Endodermal cell (in vitro differentiated cells): ENCODE data around the gene MCTP1. TPM values are rescaled to one million over a fixed set of nuclear protein-coding genes. Genes with fewer than 3 reads are reported as not detected.

Source experiments
- DNase-seq: peaks from one replicate; pipeline ENCODE4 v3.0.0-alpha.2; 2017
- H3K27ac ChIP-seq: 2 replicates; pipeline ENCODE4 v1.5.1; 2013; ENCODE audit warnings: mild to moderate bottlenecking, low read depth, low read length, moderate library complexity
- H3K27me3 ChIP-seq: 2 replicates; pipeline ENCODE4 v1.6.1; 2013; ENCODE audit warnings: mild to moderate bottlenecking, low read length, moderate library complexity; ENCODE audit not compliant: insufficient read depth, control insufficient read depth, poor library complexity, severe bottlenecking
- H3K36me3 ChIP-seq: 2 replicates; pipeline ENCODE4 v1.7.0; 2013; ENCODE audit warnings: mild to moderate bottlenecking, low read length, moderate library complexity; ENCODE audit not compliant: control insufficient read depth, insufficient read depth
- H3K4me1 ChIP-seq: one replicate; pipeline ENCODE4 v1.7.0; 2013; ENCODE audit warnings: low read length; ENCODE audit not compliant: control insufficient read depth, insufficient read depth
- H3K4me3 ChIP-seq: 2 replicates; pipeline ENCODE4 v1.5.1; 2013; ENCODE audit warnings: mild to moderate bottlenecking, low read length, moderate library complexity
- H3K9ac ChIP-seq: 2 replicates; pipeline ENCODE4 v1.6.1; 2013; ENCODE audit warnings: mild to moderate bottlenecking, low read length, moderate library complexity; ENCODE audit not compliant: poor library complexity, severe bottlenecking; ENCODE audit errors: extremely low read depth
- H3K9me3 ChIP-seq: 2 replicates; pipeline ENCODE4 v1.6.1; 2013; ENCODE audit warnings: mild to moderate bottlenecking, low read length, moderate library complexity; ENCODE audit not compliant: control insufficient read depth
- H3K27ac Mint-ChIP-seq: 2 replicates; pipeline ENCODE4 v1.8.0; 2020; ENCODE audit warnings: mixed read lengths
- H3K27me3 Mint-ChIP-seq: 2 replicates; pipeline ENCODE4 v1.8.0; 2021; ENCODE audit warnings: mild to moderate bottlenecking, mixed read lengths; ENCODE audit not compliant: insufficient read depth
- H3K36me3 Mint-ChIP-seq: 2 replicates; pipeline ENCODE4 v1.8.0; 2020; ENCODE audit warnings: low read depth, mixed read lengths
- H3K4me1 Mint-ChIP-seq: 2 replicates; pipeline ENCODE4 v1.8.0; 2020; ENCODE audit warnings: mixed read lengths
- H3K4me3 Mint-ChIP-seq: 2 replicates; pipeline ENCODE4 v1.8.0; 2020; ENCODE audit warnings: mild to moderate bottlenecking, moderate library complexity, mixed read lengths
- H3K9me3 Mint-ChIP-seq: 2 replicates; pipeline ENCODE4 v1.8.0; 2020; ENCODE audit warnings: mild to moderate bottlenecking, mixed read lengths
- WGBS, 2 experiments: methylation state at CpG; one replicate each; pipeline versions ENCODE4 v1.1.5 to v1.1.7; 2013; ENCODE audit warnings: missing lambda C conversion rate in 2 of 2, mixed read lengths in 1 of 2; ENCODE audit not compliant: insufficient coverage in 1 of 2, insufficient read length in 1 of 2; 5-methylcytosine and 5-hydroxymethylcytosine counted together
- total RNA-seq, 2 donors: library from RNA; stranded (reverse); fragmentation: NEBNext Ultra II Directional in 1 of 2; extraction: Animal tissue kit (Norgen Biotek cat#: 25700) in 1 of 2; gene quantifications; 2 replicates in 1 of 2; 3 replicates in 1 of 2; pipeline ENCODE4 v1.2.1, GENCODE V29; 2021
- TF ChIP-seq, protein P1 (sequence below): fragments of 200-600 bp; sonication (generic); conservative IDR thresholded peaks from 2 replicates; pipeline ENCODE4 v1.5.0; 2021; ENCODE audit warnings: antibody characterized with exemption, mild to moderate bottlenecking

MCTP1 gene
- total RNA-seq, 2 donors from 2014 or later, result 0.71 to 3.7 TPM

GRCh38 chr5:95022967-95023695 is 261.8 kb downstream of the MCTP1 start:
- H3K4me1 ChIP-seq, result no peaks in the 10 kb centered on the region
- no peak for DNase-seq
- TF ChIP-seq, protein P1, sequence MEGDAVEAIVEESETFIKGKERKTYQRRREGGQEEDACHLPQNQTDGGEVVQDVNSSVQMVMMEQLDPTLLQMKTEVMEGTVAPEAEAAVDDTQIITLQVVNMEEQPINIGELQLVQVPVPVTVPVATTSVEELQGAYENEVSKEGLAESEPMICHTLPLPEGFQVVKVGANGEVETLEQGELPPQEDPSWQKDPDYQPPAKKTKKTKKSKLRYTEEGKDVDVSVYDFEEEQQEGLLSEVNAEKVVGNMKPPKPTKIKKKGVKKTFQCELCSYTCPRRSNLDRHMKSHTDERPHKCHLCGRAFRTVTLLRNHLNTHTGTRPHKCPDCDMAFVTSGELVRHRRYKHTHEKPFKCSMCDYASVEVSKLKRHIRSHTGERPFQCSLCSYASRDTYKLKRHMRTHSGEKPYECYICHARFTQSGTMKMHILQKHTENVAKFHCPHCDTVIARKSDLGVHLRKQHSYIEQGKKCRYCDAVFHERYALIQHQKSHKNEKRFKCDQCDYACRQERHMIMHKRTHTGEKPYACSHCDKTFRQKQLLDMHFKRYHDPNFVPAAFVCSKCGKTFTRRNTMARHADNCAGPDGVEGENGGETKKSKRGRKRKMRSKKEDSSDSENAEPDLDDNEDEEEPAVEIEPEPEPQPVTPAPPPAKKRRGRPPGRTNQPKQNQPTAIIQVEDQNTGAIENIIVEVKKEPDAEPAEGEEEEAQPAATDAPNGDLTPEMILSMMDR, result no peak
- WGBS, 2 experiments, result 89 to 94% methylated on average over 4 to 5 of the region's 5 CpGs
- H3K4me3 Mint-ChIP-seq, result no peak overlapping the region
- no peak overlapping the region for H3K4me3 ChIP-seq
- H3K9me3 Mint-ChIP-seq, result no peaks in the 10 kb centered on the region
- no peak overlapping the region for H3K27ac ChIP-seq
- H3K27me3 ChIP-seq, result no peaks in the 10 kb centered on the region
- H3K27ac Mint-ChIP-seq, result no peak overlapping the region
- H3K36me3 ChIP-seq, result no peaks in the 10 kb centered on the region
- no peaks in the 10 kb centered on the region for H3K9me3 ChIP-seq
- no peaks in the 10 kb centered on the region for H3K36me3 Mint-ChIP-seq
- no peaks in the 10 kb centered on the region for H3K27me3 Mint-ChIP-seq
- H3K9ac ChIP-seq, result no peak overlapping the region
- no peaks in the 10 kb centered on the region for H3K4me1 Mint-ChIP-seq

GRCh38 chr5:95020345-95020744 is 264.5 kb downstream of the MCTP1 start:
- Histone ChIP-seq H3K4me1 (no peaks in the 10 kb centered on the region), H3K4me3 (no peak overlapping the region), H3K27ac (no peak overlapping the region), H3K36me3 (no peaks in the 10 kb centered on the region), H3K27me3 (no peaks in the 10 kb centered on the region), H3K9me3 (no peaks in the 10 kb centered on the region), H3K9ac (no peak overlapping the region)
- TF ChIP-seq, protein P1, result no peak
- Mint-ChIP-seq H3K4me3 (no peak overlapping the region), H3K27me3 (no peaks in the 10 kb centered on the region), H3K27ac (no peak overlapping the region), H3K9me3 (no peaks in the 10 kb centered on the region), H3K4me1 (no peaks in the 10 kb centered on the region), H3K36me3 (no peaks in the 10 kb centered on the region)
- no peak for DNase-seq
- 0% methylated on average over 1 of the region's 1 CpG for WGBS, 2 experiments

GRCh38 chr5:95018946-95019345 is 265.9 kb downstream of the MCTP1 start:
- no peak for DNase-seq
- H3K27me3 ChIP-seq, result no peaks in the 10 kb centered on the region
- WGBS, 2 experiments, result 93 to 100% methylated on average over 1 to 2 of the region's 2 CpGs
- Mint-ChIP-seq H3K9me3 (no peaks in the 10 kb centered on the region), H3K27me3 (no peaks in the 10 kb centered on the region), H3K27ac (no peak overlapping the region), H3K4me1 (no peaks in the 10 kb centered on the region), H3K36me3 (no peaks in the 10 kb centered on the region), H3K4me3 (no peak overlapping the region)
- H3K36me3 ChIP-seq, result no peaks in the 10 kb centered on the region
- no peak overlapping the region for H3K27ac ChIP-seq
- TF ChIP-seq, protein P1, result no peak
- H3K9ac ChIP-seq, result no peak overlapping the region
- H3K9me3 ChIP-seq, result no peaks in the 10 kb centered on the region
- H3K4me3 ChIP-seq, result no peak overlapping the region
- H3K4me1 ChIP-seq, result no peaks in the 10 kb centered on the region
